HG03378 (cell line): ENCODE data around the gene HOXC12.

Experiments used
- ATAC-seq: cut with Tn5 transposase; IDR thresholded peaks from one replicate; pipeline ENCODE4 v1.9.1; 2021; ENCODE audit warnings: mild to moderate bottlenecking, moderate library complexity; ENCODE audit not compliant: unreplicated experiment

The HOXC12 gene

DNA sequence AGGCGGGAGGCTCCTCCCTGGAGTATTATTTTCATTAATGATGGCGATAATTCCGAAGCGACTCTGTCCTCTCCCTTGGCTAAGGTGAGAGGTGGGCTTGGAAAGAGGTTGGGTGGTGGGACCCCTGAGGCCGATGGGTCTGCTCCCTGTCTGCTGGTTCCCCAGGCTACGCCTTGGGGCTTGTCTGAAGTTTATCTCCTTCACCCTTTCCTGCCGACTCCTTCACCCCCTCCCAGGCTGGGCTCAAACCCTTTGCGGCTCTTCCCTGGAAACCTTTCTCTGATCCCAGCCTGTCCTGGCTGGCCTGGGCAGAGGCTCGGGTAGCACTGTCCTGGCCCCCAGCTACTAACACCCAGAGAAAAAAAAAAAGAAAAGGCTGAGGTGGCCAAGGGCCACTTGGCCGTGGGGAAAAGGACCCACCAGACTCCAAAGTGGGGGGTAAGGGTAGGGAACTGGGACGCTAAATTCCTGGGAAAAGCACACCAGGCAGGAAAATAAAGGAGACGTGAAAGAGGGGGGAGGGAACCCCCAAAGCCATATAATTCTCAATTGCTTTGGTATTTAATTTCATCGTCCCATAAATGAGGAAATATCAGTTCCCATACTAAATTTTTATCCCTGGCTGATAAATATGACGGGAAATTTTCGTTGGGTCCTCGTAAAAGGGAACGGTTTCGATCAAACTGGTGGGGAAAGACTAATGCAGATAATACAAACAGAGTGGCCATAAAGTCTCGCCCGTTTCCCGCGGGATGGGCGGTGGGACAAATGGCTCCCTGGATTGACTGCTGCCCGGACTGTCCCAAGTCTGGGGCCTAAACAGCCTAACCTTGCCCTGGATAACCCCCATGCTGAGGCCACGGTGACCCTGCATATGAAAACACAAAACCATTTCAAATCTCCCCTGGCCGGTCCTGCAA lies 28.2 kb downstream of the HOXC12 start:
- no peak for ATAC-seq

DNA sequence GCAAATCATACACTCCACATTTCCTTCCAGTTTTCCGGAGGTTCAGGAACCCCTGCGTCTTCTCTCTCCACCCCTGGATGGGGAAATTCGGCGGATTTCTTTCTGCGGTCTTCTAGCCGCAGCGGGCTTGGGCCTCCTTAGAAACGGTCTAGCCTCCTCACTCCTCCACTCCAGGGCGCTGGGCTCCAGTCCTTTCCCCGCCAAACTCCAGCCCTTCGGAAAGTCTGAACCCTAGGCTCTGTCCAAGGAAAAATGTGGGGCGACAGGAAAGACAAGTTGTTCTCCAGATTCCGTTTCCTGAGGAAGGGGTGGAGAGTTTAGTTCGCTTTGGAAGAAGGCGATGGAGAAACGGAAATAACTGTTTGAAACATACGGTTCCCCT lies 28.9 kb downstream of the HOXC12 start:
- no peak for ATAC-seq

DNA sequence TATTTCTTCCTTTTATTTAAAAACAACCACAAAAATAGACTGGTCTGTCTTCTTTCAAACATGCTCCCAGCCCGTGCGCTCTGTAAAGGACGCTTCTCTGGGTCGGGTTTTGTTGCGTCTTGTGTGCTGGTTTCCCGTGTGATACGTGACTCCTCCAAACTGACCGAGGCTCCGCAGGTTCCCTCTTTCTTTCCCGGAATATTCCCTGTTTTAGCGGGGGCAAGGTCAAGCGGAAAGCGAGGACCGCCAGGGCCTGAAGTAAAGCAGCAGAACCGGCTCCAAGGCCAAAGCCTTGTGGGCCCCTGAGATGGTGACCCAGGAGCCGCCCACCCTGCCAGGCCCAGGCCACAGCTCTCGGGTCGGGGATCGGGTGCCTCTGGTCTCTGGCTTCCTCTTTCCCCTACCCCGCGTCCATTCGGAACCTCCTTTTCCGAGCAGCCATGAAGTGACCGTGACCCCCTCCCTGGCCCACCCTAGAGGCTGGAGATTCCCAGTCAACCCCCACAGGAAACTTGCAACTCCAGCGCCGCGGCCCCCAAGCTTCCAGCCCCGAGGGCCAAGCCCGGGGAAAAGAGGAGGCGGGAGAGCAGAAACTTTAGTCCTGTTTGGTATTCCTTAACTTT lies 29.4 kb downstream of the HOXC12 start:
- no peak for ATAC-seq

DNA sequence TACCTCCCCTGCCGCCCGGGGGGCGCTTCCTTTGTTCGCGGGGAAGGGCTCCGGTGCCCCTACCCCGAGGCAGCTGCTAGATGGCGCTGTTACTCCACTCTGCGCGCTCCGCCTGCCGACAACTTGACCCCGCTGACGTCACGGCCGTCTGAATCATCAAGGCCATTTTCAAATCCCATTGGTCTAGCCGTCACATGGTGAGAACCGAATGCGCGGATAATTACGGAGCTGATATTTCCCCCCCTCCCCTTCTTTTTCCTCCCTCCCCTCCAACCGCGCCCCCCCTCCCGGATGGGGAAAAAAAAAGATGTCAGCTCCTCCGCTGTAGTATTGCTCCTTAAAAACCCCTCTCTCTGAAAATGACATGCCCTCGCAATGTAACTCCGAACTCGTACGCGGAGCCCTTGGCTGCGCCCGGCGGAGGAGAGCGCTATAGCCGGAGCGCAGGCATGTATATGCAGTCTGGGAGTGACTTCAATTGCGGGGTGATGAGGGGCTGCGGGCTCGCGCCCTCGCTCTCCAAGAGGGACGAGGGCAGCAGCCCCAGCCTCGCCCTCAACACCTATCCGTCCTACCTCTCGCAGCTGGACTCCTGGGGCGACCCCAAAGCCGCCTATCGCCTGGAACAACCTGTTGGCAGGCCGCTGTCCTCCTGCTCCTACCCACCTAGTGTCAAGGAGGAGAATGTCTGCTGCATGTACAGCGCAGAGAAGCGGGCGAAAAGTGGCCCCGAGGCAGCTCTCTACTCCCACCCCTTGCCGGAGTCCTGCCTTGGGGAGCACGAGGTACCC lies 30.4 kb downstream of the HOXC12 start, which contains the start of gene HOXC10:
Gene HOXC10 (plus strand): TSS at position 246 of the 791 bp plus-strand sequence. CDS start 114 bp downstream, at position 360.
- no peak for ATAC-seq

DNA sequence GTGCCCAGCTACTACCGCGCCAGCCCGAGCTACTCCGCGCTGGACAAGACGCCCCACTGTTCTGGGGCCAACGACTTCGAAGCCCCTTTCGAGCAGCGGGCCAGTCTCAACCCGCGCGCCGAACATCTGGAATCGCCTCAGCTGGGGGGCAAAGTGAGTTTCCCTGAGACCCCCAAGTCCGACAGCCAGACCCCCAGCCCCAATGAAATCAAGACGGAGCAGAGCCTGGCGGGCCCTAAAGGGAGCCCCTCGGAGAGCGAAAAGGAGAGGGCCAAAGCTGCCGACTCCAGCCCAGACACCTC lies 30.9 kb downstream of the HOXC12 start:
- no peak for ATAC-seq

DNA sequence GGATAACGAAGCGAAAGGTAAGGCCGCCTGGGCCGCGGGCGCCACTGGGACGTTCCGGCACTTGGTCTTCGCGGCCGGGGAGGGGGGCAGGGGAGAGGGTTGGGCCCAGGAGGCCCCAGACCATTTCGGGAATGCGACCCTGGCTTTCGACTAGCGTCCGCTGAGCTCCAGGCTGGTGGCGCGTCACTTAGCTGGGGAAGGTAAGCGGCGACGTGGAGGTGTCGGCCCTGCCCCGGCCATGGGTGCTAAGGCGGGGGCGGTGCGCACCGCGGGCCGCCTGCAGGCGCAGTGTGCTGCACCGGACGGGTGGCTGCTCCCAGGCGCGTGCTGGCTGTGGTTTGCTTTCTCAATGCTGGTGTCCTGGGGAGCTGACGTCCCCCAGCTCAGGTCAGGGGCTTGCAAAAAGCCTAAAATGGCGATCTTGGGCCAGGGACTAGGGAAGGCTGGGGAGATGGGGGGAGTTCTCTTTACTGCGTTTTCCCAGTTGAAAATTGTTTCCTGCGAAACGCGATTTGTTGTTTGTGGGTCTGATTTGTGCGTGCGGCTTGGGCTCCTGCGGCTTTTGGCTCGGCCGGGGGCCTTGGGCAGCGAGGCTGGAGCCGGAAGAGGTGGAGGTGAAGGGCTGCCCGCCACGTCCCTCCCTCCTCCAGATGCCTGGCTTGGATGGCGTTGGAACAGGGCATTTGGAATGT lies 31.4 kb downstream of the HOXC12 start:
- ATAC-seq = no peak

DNA sequence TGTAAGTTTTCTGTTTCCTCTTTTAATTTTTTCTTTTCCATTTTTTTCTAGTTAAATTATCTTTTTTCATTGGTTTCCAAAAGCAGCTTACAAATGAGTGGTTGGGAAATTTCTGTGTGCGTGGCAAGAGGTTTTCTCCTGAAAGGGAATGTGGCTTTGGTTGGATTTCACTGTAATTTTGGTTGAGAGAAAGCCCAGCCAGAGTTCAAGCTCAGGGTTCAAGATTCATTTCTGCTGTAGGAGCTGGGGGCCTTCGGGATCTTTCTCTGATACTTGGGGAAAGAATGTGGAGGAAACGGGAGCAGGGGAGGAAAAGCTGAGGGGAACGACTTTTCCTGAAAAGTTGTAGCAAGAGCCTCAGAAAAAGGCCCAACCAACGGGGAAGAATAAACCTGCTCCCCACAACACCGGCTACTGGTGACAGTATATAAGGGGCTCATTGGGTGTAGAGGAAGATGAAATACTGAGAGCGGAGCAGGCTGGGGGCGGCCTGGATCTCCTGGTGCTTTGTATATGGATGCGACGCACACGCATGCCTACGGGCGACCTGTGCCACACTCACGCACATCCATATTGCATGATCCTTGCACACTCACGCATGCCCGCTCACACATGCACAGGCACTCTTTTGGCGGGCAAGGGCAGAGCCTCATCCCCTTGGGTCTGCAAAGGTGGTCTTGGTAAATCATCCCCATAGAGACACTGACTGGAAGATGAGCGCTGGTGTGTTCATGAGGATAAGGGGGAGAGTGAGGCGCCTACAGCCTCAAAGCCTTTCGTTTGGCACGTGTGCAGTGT lies 32.2 kb downstream of the HOXC12 start:
- no peak for ATAC-seq

DNA sequence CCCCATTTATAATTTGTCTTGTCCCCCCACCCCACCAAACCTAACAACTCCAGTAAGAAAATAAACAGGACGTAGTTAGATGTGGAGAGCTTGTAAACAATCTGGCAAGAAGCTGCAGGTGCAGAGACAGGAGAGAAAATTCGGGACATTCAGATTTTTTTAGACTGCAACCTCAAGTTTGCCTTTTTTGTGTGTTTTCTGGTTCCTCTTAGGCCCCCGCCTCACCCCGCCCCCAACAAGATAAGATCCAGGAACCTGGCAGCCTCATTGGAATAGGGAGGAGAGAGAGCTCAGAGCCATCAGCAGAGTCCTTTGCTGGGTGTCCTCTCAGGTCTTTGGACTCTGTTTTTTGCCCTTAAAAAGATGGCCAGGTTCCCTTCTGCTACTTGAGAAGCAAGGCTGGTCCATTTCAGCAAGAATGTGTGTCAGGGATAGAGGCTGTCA lies 33.1 kb downstream of the HOXC12 start:
- ATAC-seq = no peak

DNA sequence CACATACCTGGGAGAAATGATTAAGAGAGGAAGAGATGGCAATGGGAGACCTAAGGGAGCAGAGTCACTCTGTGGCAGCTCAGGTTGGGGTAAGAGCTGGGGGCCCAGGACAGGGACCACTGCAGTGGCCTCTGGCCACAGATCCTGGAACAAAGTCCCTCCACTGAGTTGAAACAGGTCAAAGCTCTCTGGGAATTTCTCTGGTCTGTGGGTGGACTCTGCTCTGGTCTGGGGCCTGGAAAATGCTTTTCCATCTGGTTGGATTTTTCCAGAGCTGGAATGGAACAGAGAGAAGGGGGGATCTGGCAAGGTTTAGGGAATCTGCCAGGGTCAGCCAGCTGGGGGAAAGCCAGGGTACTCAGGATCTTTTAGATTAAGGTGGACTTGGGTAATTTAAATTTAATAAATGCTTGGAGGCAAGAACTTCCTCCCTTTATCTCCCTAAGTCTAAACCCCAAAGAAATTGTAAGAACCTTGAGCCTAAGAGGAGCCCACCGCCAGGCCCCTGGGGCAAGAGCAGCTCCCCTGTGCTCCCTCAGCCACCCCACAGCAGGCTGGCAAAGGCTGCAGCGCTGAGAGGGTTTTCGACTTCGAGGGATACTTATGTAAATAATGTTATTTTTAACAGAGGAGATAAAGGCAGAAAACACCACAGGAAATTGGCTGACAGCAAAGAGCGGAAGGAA lies 34.0 kb downstream of the HOXC12 start:
- ATAC-seq = no peak

DNA sequence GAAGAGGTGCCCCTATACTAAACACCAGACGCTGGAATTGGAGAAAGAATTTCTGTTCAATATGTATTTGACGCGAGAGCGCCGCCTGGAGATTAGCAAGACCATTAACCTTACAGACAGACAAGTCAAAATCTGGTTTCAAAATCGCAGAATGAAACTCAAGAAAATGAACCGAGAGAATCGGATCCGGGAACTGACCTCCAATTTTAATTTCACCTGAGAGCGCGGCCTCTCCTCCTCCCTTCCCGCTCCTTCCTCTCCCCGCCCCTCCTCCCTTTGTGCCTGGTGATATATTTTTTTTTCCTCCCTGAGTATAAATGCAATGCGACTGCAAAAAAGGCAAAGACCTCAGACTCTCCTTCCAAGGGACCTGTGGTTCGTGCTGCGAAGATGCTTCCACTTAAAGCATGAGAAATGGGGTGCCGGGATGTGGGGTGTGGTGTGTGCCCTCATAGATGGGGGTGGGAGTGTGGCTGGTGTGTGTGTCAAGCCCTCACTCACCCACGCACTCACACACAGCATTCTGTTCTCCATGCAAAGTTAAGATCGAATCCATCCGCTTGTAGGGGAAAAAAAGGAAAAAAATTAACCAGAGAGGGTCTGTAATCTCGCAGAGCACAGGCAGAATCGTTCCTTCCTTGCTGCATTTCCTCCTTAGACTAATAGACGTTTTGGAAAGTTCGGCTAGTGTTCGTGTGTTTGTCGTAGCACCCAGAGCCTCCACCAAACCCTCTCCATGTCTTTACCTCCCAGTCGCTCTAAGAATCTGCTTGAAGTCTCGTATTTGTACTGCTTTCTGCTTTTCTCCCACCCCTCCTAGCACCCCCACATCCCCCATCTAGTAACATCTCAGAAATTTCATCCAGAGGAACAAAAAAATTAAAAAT lies 34.8 kb downstream of the HOXC12 start:
- no peak for ATAC-seq

DNA sequence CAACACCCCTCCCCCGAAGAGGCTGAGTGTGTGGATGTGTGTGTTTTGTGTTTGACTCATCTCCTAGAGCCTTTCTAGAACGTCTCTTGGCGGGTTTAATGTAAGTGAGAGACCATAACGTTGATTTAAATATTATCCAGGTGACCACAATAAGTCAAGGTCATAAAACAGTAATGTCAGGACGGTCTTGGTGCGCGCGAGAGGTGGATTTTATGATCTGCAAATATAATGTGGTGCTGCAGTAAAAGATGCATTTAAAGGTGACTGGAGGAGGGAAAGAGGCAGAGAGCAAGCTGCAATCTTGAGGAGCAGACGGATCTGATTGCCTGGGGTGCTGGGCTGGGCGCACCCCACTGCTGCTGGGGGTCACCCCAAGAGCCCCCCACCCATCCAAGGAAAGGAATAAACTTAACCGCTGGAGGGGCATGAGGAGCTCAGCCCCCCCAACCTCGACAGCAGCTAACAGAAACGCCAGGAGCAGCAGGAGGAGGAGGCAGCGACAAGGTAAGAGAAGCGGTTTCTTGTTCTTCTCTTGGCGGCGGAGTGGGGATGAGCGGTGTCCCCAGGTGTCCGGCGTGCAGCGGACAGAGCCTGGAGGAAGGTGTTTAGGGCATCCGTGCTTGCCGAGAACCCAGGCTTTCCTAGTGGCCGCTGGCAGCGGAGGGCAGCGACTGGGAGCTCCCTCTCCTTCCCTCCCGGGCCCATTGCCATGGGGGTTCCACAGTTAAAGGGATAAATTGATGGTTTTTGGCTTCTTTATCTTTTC lies 35.8 kb downstream of the HOXC12 start:
- no peak for ATAC-seq

DNA sequence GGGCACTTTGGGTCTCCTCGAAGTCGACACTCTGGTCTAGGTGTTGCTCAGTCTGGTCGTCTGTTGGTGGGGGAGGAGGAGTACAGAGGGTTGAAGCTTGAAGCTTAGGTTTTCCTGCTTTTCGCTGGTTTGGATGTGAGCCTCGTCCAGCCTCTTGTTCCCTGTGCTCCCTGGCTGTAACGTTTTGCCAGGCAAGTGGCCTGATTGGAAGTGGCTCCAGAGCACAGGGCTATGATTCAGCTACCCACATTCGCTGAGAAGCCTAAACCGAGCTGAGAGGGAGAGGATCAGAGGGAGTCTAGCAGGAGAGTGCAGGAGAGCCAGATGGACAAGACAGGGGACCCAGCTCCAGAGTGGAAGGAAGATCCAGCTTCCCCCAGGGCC lies 36.4 kb downstream of the HOXC12 start:
- no peak for ATAC-seq

DNA sequence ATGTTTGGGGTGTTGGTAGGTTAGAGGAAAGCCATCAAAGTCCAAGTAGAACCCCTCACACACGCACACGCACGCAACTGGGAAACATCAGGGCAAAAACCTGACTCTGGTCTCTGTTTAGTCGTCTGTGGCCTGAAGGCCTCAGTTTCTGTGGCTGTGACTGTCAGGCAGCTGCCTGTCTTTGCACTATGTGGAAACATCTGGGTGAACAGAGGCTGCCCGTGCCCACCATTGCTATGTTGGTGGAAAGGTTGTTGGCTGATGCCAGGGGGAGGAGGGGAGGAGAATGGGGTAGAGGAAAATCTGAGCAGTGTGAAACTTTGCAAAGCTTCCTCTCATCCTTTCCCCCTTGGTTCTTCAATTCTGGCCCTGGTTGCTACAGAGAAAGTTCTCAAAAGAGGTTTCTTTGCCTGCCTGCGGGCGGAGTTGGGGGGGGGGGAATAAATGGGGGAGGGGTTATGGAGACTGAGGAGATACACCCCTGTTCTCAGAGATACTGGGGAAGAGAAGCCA lies 37.7 kb downstream of the HOXC12 start:
- no peak for ATAC-seq

DNA sequence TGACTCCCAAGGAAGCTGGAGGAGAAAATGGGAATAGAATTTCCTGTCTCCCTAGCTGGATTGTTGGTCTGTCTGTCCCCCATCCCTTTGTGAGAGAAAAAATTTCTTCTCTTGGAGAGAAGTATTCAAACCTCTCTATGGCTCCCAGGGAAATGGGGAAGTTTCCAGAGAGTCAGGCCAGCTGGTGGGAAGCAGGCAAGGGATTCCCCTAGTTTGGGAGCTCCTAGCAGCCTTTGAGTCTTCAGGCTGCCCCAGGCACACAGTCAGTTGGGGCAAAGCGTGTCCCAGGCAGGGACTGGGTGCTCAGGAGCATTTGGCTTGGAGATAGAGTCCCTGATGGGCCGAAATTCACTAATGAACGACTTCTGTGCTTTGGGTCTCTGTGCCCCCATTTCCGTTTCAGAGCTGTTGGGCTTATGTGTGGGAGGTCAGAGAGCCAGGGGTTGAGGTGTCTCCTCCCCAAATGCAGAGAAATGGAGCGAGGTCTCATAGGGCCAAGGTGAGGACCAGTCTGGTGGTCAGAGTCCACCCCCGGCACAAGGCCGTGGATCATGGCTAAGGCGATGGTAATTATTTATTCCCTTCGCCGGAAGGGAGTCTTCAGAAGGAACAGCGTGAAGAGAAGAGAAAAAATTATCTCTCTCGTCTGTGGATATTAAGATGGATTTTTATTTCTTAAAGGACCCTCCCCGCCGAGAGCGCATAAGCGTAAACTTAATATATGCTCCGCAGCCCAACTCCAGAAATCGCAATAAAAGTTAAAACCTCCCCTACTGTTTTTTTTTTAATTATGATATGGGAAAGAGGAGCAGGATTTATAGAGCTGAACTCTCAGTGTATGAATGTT lies 38.7 kb downstream of the HOXC12 start:
- no peak for ATAC-seq

DNA sequence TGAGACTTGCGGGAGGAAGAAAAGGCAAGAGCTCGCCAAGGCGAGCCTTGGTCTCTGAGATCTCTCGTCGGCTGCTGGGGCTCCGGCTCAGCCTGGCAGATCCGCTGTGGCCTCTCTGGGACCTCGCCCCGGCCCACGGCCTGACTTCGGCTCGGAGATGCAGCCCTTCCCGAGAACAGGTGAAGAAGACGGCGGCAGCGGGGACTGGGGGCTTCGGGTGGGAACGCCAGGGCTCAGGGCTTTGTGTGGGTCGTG lies 39.2 kb downstream of the HOXC12 start:
- no peak for ATAC-seq

DNA sequence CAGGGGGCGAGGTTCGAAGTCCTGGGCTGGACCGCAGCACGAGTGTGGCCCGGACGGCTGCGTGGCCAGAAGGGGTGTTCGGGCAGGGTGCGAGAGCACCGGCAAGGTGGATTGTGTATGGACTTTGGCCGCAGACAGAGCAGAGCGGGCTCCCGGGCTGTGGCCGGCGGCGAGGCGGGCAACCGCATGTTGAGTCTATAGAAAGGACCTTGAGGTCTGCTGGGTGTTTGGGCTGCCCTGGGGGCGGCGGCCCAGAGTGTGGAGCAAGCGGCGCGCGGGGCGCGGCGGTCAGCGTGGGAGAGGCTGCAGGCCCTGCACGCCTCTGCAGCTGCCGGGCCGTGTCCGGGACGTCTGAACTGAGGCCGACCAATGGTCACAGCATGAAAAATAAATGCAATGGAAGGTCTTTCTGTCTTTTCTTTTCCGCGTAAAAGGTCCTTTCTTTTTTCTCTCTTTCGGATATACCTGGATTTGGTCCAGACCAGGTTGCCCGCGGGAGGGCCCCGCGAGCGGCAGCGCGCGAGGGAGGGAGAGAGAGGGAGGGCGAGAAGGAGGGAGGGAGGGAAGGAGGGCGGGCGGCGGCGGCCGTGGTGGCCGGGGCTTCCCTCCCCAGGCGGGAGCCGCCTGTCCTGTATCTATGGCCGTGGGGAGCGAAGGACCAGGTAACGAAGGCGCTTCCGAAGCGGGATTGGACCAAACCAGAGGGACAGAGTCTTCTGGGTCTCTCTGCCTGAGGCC lies 39.7 kb downstream of the HOXC12 start:
- ATAC-seq = no peak

DNA sequence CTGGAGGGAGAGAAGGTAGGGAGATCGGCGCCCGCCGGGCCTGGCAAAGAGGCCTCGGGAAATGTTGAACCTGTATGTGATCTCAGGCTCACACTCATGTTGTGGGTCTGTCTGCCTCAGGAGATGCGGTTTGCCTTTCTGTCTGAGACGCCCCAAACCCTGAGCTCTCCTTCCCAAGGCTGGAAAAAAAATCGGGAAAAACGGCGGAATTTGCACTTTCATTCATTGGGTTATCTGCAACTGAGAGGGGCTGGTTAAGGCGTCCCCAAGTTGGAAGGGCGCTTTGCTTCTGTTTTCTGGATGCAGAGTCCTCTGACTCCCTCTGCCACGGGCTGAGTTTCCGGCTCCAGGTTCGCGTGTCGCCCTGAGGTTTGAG lies 40.3 kb downstream of the HOXC12 start:
- no peak for ATAC-seq
